Activated CD4-positive, alpha-beta T cell treated with anti-CD3 and anti-CD28 coated beads for 1 hour (primary cell): ENCODE data around the gene MAGI1.
"Not testable (repeated sequence)": the region's sequence is repeated elsewhere in the genome, so short reads cannot be mapped to it uniquely, and the experiment has no call there.

Experiments used
- DNase-seq: peaks from one replicate; pipeline ENCODE4 v3.0.0-alpha.2; 2020

The MAGI1 gene

DNA sequence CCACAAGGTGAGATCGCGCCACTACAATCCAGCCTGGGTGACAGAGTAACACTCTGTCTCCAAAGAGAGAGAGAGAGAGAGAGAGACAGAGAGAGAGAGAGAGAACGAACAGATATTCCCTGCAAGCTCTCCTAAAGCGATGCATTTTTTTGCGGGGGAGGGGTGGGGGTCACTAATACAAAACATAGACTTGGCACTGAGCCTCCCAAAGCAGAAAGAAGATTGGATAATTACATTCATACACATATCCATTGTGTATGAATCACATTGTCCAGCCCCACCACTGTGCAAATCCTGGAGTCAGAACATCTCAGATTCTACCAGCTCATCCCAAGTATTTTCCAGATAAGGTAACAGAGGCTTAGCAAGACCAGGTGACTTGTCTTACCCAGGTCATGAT lies 459.9 kb downstream of the MAGI1 start:
- DNase-seq: no peak

- no peak for DNase-seq
Measured at GRCh38 chr3:65577843-65578430, 460.8 kb downstream of the MAGI1 start.

GRCh38 chr3:65576966-65577365 lies 461.8 kb downstream of the MAGI1 start:
- no peak for DNase-seq

DNA sequence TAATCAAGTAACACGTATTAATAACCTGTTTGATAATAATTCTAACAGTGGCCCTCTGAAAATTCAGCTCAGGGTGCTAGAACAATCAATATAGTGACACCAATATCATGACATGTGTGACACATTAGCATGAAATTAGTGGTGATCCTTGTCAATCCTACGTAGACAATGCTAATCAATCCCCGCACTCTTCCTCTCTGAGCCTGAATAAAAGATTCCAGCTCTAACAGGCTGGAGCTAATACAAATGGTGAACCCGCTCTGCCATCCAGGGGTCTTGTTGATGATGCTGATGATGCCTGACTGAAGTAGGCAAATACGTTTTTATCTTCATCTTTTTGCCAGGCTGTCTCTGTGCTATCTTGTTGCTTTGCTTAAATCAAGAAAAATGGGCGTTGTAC lies 462.5 kb downstream of the MAGI1 start:
- no peak for DNase-seq

GRCh38 chr3:65575376-65575840 lies 463.3 kb downstream of the MAGI1 start:
- no peak for DNase-seq

DNA sequence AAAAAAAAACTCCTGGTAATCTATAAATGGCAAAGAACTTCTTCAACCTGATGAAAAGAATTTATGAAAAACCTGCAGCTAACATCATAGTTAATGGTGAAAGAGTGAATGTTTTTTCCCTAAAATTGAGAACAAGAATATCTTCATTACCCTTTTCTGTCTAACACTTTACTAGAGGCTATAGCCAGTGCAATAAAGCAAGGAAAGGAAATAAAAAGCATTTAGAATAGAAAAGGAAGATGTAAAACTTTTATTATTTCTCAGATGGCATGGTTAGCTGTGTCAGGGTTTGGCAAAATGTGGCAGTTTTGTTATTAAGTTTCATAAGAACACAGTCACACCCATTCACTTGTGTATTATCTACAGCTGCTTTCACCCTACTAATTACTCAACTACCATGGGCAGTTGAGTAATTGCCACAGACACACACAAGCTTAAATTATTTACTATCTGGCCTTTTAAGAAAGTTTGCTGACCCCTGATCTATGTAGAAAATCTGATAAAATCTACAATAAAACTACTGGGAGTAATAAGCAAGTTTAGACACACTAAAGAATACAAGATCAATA lies 465.1 kb downstream of the MAGI1 start:
- DNase-seq: no peak

GRCh38 chr3:65572175-65572777 lies 466.4 kb downstream of the MAGI1 start:
- DNase-seq: no peak

DNA sequence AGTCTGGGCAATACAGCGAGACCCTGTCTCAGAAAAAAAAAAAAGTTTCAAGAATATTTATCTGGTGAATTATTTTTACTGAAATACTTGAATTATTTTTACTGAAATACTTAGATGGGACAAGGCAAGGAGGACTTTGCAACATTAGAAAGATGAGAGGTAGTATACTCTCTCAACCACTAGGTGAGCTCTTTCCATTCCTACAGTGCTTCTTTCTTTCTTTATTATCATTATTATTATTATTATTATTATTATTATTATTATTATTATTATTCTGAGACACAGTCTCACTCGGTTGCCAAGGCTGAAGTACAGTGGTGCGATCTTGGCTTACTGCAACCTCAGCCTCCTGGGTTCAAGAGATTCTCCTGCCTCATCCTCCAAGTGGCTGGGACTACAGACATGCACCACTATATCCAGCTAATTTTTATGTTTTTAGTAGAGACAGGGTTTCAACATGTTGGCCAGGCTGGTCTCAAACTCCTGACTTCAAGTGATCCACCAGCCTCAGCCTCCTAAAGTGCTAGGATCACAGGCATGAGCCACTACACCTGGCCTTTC lies 468.8 kb downstream of the MAGI1 start:
- DNase-seq: no peak

GRCh38 chr3:65569129-65569528 lies 469.6 kb downstream of the MAGI1 start:
- no peak for DNase-seq

- DNase-seq: no peak
Measured at GRCh38 chr3:65568497-65568896, 470.2 kb downstream of the MAGI1 start.

DNA sequence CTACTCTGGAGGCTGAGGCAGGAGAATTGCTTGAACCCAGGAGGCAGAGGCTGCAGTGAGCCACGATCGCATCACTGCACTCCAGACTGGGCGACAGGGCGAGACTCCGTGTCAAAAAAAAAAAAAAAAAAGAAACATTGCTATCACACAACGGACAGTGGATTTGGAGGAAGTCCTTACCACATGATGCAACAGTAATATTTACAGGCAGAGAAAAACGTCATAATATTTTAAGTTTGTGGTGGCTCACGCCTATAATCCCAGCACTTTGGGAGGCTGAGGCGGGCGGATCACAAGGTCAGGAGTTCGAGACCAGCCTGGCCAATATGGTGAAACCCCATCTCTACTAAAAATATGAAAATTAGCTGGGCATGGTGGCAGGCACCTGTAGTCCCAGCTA lies 473.0 kb downstream of the MAGI1 start:
- DNase-seq: not testable (repeated sequence)

DNA sequence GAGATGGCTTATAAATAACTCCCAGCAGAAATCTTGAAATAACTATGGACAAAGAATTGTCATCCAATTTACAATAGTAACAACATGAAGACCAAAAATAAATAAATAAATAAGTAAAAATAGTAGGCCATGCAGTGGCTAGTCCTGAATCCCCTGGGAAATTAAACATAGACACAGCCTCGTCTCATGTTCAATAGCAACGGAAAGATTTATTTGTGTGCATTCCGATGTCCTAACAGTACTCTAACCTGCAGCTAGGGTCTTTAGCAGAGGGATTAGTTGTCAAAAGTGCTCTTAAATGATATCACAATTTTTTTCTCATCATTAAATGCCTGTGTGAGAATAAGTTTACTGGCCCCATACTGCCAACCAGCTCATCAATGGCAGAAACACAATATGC lies 474.2 kb downstream of the MAGI1 start:
- no peak for DNase-seq

DNA sequence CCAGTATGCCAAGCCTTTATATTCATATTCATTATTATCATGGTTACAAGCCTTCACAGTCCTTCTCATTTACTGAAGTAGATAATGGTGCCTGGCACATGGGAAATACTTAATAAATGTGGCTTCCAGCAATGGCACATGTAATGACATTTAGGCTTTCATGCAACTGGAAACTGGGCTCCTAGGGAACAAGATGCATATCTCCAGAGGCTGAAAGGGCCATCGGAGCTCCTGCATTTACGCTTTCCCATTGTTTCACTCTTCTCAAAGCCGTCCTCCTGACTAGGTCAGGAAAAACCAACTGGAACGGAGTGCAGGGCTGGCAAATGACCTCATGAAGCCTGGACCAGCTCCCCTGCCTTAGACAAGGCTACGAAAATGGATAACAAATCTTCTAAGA lies 474.9 kb downstream of the MAGI1 start:
- no peak for DNase-seq

- DNase-seq: no peak
Measured at GRCh38 chr3:65562447-65562846, 476.3 kb downstream of the MAGI1 start.

DNA sequence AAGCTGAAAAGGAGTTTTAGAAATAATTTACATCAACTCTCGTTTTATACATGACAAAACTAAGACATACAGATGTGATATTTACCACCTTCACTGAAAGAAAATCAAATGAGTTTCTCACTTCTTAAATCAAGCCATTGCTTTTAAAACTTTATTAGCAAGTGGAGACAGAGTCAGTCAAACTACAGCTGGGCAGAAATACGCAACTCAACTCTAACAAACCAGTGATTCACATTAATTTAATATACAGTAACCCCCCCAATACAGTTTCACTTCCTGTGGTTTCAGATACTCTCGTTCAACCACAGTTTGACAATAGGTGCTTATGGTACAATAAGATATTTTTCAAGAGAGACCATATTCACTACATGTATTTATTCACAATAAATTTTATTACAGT lies 477.1 kb downstream of the MAGI1 start:
- DNase-seq: no peak

GRCh38 chr3:65560901-65561300 lies 477.8 kb downstream of the MAGI1 start:
- DNase-seq: no peak

- DNase-seq: no peak
Measured at GRCh38 chr3:65560133-65560532, 478.6 kb downstream of the MAGI1 start.

DNA sequence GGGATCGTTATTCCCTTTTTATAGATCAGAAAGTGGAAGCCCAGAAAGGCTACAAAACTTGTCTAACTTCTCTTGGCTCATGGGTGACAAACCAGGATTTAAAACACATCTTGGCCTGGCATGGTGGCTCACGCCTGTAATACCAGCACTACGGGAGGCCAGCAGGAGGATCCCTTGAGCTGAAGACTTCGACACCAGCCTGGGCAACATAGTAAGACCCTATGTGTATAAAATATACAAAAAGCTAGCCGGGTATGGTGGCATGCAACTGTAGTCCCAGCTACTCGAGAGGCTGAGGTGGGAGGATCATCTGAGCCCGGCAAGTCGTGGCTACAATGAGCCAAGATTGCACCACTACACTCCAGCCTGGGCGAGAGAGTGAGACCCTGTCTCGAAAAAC lies 479.1 kb downstream of the MAGI1 start:
- DNase-seq: no peak

GRCh38 chr3:65558826-65559225 lies 479.9 kb downstream of the MAGI1 start:
- no peak for DNase-seq

DNA sequence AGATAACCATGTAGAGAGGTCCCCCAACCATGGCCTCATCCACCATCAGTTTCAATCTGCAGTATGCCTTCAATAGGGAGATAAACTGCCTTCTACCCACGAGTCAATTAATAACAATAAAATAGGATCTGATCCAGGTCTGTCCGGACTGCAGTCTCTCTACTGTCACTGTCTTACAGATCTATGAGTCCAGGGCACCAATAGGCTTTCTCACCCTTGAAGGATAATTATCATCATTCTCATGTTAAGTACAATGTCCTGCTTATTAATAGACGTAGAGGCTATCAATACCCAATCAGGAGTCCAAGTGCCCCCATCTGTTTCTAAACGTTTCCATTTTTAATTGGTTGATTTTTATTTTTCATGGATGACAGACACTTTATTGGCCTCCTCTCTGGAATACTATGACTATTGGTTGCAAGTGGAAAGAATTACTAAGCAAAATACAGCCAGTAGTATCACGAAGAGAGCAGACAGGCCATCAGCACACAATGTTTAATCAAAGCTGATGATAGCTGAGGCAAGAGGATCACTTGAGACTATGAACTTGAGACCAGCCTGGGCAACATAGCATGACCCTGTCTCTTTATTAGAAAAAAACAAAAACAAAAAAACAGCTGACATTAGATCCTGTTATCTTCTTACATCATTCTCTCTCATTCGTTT lies 480.7 kb downstream of the MAGI1 start:
- no peak for DNase-seq

DNA sequence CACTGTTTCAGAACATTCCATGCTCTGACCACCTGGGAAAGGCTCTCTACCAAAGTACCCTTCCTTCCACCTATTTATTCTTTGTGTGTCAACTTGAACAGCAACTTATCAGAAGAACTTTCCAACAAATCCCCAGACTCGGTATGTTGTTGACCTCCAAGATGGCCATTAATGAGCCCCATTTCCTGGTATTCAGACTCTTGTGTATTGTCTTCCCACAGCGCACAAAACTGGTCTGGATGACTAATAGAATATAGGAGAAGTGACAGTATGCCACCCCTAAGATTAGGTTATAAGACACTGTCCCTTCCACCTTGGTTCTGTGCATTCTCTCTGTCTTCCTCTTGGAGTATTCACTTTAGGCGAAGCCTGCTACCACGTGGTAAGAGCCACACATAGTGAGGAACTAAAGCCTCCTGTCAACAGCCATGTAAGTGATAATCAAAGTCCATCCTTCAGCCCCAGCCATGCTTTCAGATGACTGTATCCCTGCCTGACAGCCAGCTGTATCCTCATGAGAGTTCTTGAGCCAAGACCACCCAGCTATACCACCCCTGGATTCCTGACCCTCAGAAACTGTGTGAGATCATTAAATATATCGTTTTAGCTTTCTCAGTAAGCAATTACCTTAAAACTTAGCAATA lies 481.7 kb downstream of the MAGI1 start:
- DNase-seq: no peak

DNA sequence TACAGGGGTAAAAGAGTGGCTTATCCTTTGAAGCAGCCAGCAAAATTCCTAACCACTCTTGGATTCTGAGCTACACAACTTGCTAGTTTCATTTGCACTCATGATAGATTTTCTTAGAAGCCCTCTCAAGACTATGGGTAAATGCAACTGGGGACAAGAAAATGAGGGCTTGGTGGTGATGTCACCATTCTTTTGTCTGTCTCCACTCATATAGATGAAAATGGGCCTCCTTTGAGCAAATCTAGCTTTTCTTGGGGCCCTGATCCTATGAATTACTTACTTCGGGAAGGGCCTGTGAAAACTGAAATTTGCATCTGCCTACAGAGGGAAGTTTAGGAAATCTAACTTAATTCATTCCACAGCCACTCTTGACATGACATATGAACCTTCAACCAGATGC lies 486.3 kb downstream of the MAGI1 start:
- no peak for DNase-seq

- no peak for DNase-seq
Measured at GRCh38 chr3:65551945-65552344, 486.8 kb downstream of the MAGI1 start.
